GM23338 (cell line): ENCODE measurements around the gene PSD. TPM values are rescaled to one million over a fixed set of nuclear protein-coding genes. Genes with fewer than 3 reads are reported as not detected.

ENCODE experiments used
- ATAC-seq: fragments of 200-7000 bp; cut with Tn5 transposase; 3 replicates; pipeline ENCODE4 v1.9.1; 2020
- DNase-seq: peaks from one replicate; pipeline ENCODE4 v3.0.0-alpha.2; 2015; ENCODE audit warnings: low spot score
- H2AFZ ChIP-seq: fragments of 200-600 bp; sonication (generic); 2 replicates; pipeline ENCODE4 v1.8.0; 2016; ENCODE audit warnings: antibody characterized with exemption, mild to moderate bottlenecking, moderate library complexity
- H3F3A ChIP-seq: fragments of 200-600 bp; sonication (generic); replicated peaks from 2 replicates; pipeline ENCODE4 v1.8.0; 2017; ENCODE audit warnings: antibody characterized with exemption, mixed run types, low read depth
- H3K27ac ChIP-seq: fragments of 200-600 bp; sonication (generic); 2 replicates; pipeline ENCODE4 v1.6.1; 2016; ENCODE audit warnings: low read depth
- H3K27me3 ChIP-seq: fragments of 200-600 bp; sonication (generic); 2 replicates; pipeline ENCODE4 v1.8.0; 2016; ENCODE audit warnings: mild to moderate bottlenecking, mixed run types, moderate library complexity; ENCODE audit not compliant: insufficient read depth
- H3K36me3 ChIP-seq: fragments of 200-600 bp; sonication (generic); 2 replicates; pipeline ENCODE4 v1.8.0; 2016; ENCODE audit warnings: mild to moderate bottlenecking; ENCODE audit not compliant: insufficient read depth
- H3K4me1 ChIP-seq: fragments of 200-600 bp; sonication (generic); 2 replicates; pipeline ENCODE4 v1.8.0; 2016; ENCODE audit warnings: mild to moderate bottlenecking, moderate library complexity; ENCODE audit not compliant: insufficient read depth
- H3K4me2 ChIP-seq: fragments of 200-600 bp; sonication (generic); 2 replicates; pipeline ENCODE4 v1.7.1; 2017; ENCODE audit warnings: mixed run types
- H3K4me3 ChIP-seq: fragments of 200-600 bp; sonication (generic); 2 replicates; pipeline ENCODE4 v1.6.1; 2016; ENCODE audit warnings: mixed run types
- H3K79me2 ChIP-seq: fragments of 200-600 bp; sonication (generic); replicated peaks from 2 replicates; pipeline ENCODE4 v1.8.0; 2017; ENCODE audit warnings: mild to moderate bottlenecking; ENCODE audit not compliant: insufficient read depth
- H3K9me2 ChIP-seq: fragments of 200-600 bp; sonication (generic); 2 replicates; pipeline ENCODE4 v1.8.0; 2017; ENCODE audit not compliant: insufficient read depth
- H4K20me1 ChIP-seq: fragments of 200-600 bp; sonication (generic); replicated peaks from 2 replicates; pipeline ENCODE4 v1.8.0; 2017; ENCODE audit warnings: mild to moderate bottlenecking; ENCODE audit not compliant: insufficient read depth
- H3K27ac Mint-ChIP-seq: 2 replicates; pipeline ENCODE4 v1.8.0; 2020; ENCODE audit warnings: inconsistent platforms, mild to moderate bottlenecking, moderate library complexity, mixed read lengths
- H3K27me3 Mint-ChIP-seq: 3 replicates; pipeline ENCODE4 v1.8.0; 2022; ENCODE audit warnings: low read depth, mild to moderate bottlenecking, moderate library complexity, mixed read lengths, inconsistent platforms; ENCODE audit not compliant: insufficient read depth, poor library complexity
- H3K36me3 Mint-ChIP-seq: 3 replicates; pipeline ENCODE4 v1.8.0; 2021; ENCODE audit warnings: low read depth, mild to moderate bottlenecking, inconsistent platforms, moderate library complexity, mixed read lengths
- H3K4me1 Mint-ChIP-seq: 3 replicates; pipeline ENCODE4 v1.8.0; 2020; ENCODE audit warnings: mild to moderate bottlenecking, inconsistent platforms, mixed read lengths
- H3K4me3 Mint-ChIP-seq: 3 replicates; pipeline ENCODE4 v1.8.0; 2021; ENCODE audit warnings: moderate library complexity, mild to moderate bottlenecking, inconsistent platforms, mixed read lengths
- H3K9me3 Mint-ChIP-seq: 3 replicates; pipeline ENCODE4 v1.8.0; 2020; ENCODE audit warnings: moderate library complexity, mild to moderate bottlenecking, inconsistent platforms, mixed read lengths
- CREB1 ChIP-seq: fragments of 250-450 bp; sonication (Bioruptor Pico); IDR thresholded peaks from 2 replicates; pipeline ENCODE4 v1.5.0; 2020; ENCODE audit warnings: low read depth, mild to moderate bottlenecking, moderate library complexity
- EZH2 ChIP-seq: fragments of 200-600 bp; sonication (generic); IDR thresholded peaks from one replicate; pipeline ENCODE4 v1.8.0; 2017; ENCODE audit warnings: antibody characterized with exemption, mild to moderate bottlenecking, low read depth; ENCODE audit not compliant: unreplicated experiment
- NANOG ChIP-seq: IDR thresholded peaks from 2 replicates; pipeline ENCODE4 v1.6.1; 2016; ENCODE audit warnings: antibody characterized with exemption, borderline replicate concordance
- REST ChIP-seq: IDR thresholded peaks from one replicate; pipeline ENCODE4 v1.6.1; 2018; ENCODE audit warnings: antibody characterized with exemption; ENCODE audit not compliant: unreplicated experiment
- ZNF114 ChIP-seq: fragments of 250-450 bp; sonication (Bioruptor Pico); IDR thresholded peaks from 2 replicates; pipeline ENCODE4 v1.5.0; 2020; ENCODE audit warnings: mild to moderate bottlenecking, moderate library complexity
- polyA plus RNA-seq: library from polyadenylated mRNA; unstranded; fragments of >200 nt; fragmentation: Nextera tagmentation; extraction: Ambion mirVana; gene quantifications from 2 replicates; pipeline ENCODE4 v1.2.1, GENCODE V29; 2016
- total RNA-seq: library from RNA; depleted of rRNA; stranded (reverse); fragments of >200 nt; shearing (Covaris generic); gene quantifications from 2 replicates; pipeline ENCODE4 v1.2.3, GENCODE V29; 2014

Gene PSD
- total and polyA plus RNA-seq, 2 experiments from 2014 or later: 1.9 to 6.8 TPM

DNA sequence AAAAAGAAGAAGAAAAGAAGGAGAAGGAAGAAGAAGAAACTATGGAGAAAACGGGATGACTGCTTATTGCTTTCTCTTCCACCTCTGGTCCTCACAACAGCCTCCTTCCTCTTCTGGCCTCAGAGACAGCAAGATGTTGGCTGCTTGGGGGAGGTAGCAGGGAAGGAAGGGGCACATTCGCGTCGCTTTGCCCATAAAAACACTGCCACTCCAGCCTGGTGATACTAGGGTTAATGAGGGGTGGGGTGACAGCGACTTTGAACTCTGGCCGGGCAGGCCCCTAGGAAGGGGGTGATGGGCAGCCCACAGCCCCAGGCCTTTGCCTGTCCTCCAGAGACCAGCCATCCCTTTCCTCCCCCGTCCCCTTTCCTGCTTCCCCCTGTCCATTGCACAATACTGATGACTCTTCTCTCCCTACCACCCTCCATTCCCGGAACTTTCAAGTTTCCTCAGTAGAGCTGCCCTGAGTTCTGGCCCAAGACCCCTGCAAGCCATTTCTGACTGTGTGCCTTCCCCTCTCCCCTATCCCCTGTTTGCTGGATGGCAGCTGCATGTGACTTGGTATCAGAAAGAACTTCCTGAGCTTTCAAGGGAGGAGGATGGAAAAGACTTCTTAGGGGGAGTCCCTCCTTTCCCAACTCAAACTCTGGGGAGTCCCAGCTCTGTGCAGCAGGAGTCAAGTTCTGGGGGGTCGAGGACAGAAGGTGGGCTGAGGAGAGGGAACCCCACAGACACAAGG lies 16.0 kb upstream of the PSD start:
- peak overlapping the region; percentile 67 for H3K4me3 Mint-ChIP-seq
- Histone ChIP-seq H3K9me2 (no peaks in the 10 kb centered on the region), H3K4me2 (peak overlapping the region; percentile 78), H3K27ac (no peak overlapping the region), H3K27me3 (peaks cover 56% of the 10 kb centered on the region), H4K20me1 (no peaks in the 10 kb centered on the region; the same call in 1 of the 2 replicates), H3F3A (0 out of 2 replicates have a peak, but pooled peaks cover 4% of the 10 kb centered on the region), H3K4me1 (peaks cover 21% of the 10 kb centered on the region), H3K36me3 (no peaks in the 10 kb centered on the region), H2AFZ (no peak overlapping the region), H3K4me3 (peak overlapping the region; percentile 50; the same call in 1 of the 2 replicates), H3K79me2 (no peaks in the 10 kb centered on the region; the same call in 1 of the 2 replicates)
- H3K27me3 Mint-ChIP-seq: peaks cover 53% of the 10 kb centered on the region
- no peak overlapping the region for H3K27ac Mint-ChIP-seq
- H3K9me3 Mint-ChIP-seq: no peaks in the 10 kb centered on the region
- H3K36me3 Mint-ChIP-seq: peaks cover 4% of the 10 kb centered on the region; the same call in 2 of the 3 replicates
- no peak for DNase-seq
- TF ChIP-seq ZNF114 (CRISPR knock-in tag) (no peak), EZH2 (peak; percentile 4)
- H3K4me1 Mint-ChIP-seq: peaks cover 26% of the 10 kb centered on the region
- no peak for ATAC-seq

- H3K4me3 Mint-ChIP-seq: no peak overlapping the region; the same call in 1 of the 3 replicates
- no peaks in the 10 kb centered on the region for H3K9me2 ChIP-seq
- H3K4me1 ChIP-seq: peaks cover 21% of the 10 kb centered on the region
- no peak overlapping the region for H2AFZ ChIP-seq
- peaks cover 53% of the 10 kb centered on the region for H3K27me3 Mint-ChIP-seq
- DNase-seq: no peak
- H3K27ac ChIP-seq: no peak overlapping the region
- H3K4me3 ChIP-seq: no peak overlapping the region
- no peaks in the 10 kb centered on the region for H3K9me3 Mint-ChIP-seq
- H3K27me3 ChIP-seq: peaks cover 56% of the 10 kb centered on the region
- no peak for TF ChIP-seq NANOG
- no peak for TF ChIP-seq REST
- TF ChIP-seq CREB1 (CRISPR knock-in tag): no peak
- no peak for TF ChIP-seq EZH2
- no peak overlapping the region for H3K4me2 ChIP-seq
- peaks cover 4% of the 10 kb centered on the region; the same call in 2 of the 3 replicates for H3K36me3 Mint-ChIP-seq
- H3K27ac Mint-ChIP-seq: no peak overlapping the region
- H3K36me3 ChIP-seq: no peaks in the 10 kb centered on the region
- no peak for ATAC-seq
- H3K4me1 Mint-ChIP-seq: peaks cover 26% of the 10 kb centered on the region
- H3F3A ChIP-seq: 0 out of 2 replicates have a peak, but pooled peaks cover 4% of the 10 kb centered on the region
- H4K20me1 ChIP-seq: no peaks in the 10 kb centered on the region; the same call in 1 of the 2 replicates
- H3K79me2 ChIP-seq: no peaks in the 10 kb centered on the region; the same call in 1 of the 2 replicates
Observed at GRCh38 chr10:102433619-102434046, 15.0 kb upstream of the PSD start.
